IPS DF 6.9 (cell line): ENCODE results near the gene MREG.
"Not testable (repeated sequence)": the region's sequence is repeated elsewhere in the genome, so short reads cannot be mapped to it uniquely, and the experiment has no call there.

Experiments
- DNase-seq: peaks from one replicate; pipeline ENCODE4 v3.0.0-alpha.2; 2013; ENCODE audit warnings: low read depth, low spot score
- H3K27ac ChIP-seq: one replicate; pipeline ENCODE4 v1.5.1; 2013; ENCODE audit warnings: low read length, control low read depth
- H3K27me3 ChIP-seq: 2 replicates; pipeline ENCODE4 v1.6.1; 2013; ENCODE audit warnings: mild to moderate bottlenecking, low read length; ENCODE audit not compliant: control insufficient read depth, insufficient read depth
- H3K36me3 ChIP-seq: 2 replicates; pipeline ENCODE4 v1.6.1; 2013; ENCODE audit warnings: low read length; ENCODE audit not compliant: control insufficient read depth, insufficient read depth
- H3K4me1 ChIP-seq: 2 replicates; pipeline ENCODE4 v1.6.1; 2013; ENCODE audit warnings: low read length; ENCODE audit not compliant: control insufficient read depth, insufficient read depth
- H3K4me3 ChIP-seq: 2 replicates; pipeline ENCODE4 v1.5.1; 2013; ENCODE audit warnings: mild to moderate bottlenecking, low read length
- H3K9me3 ChIP-seq: 2 replicates; pipeline ENCODE4 v1.6.1; 2013; ENCODE audit warnings: low read length, inconsistent platforms; ENCODE audit not compliant: control insufficient read depth, insufficient read depth
- WGBS: extraction: QIAGEN DNeasy Blood & Tissue Kit; methylation state at CpG from one replicate; pipeline ENCODE4 v1.1.7; 2013; ENCODE audit warnings: mixed read lengths, missing lambda C conversion rate; ENCODE audit not compliant: insufficient read length, insufficient coverage; 5-methylcytosine and 5-hydroxymethylcytosine counted together

MREG gene

DNA sequence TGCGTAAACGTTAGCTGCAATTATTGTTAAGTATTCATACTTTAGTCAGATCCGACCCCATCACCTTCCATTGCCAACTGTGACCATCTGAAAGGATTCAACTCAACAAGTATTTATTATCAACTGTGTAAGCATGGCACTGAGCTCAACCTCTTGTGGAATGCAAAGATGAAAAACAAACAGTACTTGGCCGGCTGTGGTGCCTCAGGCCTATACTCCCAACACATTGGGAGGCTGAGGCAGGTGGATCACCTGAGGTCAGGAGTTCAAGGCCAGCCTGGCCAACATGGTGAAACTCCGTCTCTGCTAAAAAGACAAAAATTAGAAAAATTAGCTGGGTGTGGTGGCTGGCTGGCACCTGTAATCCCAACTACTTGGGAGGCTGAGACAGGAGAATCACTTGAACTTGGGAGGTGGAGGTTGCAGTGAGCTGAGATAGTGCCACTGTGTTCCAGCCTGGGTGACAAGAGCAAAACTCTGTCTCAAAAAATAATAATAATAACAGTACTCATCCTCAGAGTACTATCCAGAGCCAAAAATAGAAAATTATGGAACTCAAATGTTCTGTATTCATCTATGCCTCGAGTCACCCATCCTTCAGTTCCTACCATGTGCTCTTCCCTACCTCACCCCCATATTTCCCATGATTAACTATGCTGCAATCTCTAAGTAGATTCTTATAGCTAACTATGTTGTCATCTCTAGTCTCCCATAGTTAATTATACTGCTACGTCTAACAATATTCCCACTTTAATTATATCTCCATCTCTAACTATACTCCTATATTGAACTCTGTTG, 8.6 kb upstream of the MREG start:
- Histone ChIP-seq H3K9me3 (no peaks in the 10 kb centered on the region), H3K4me1 (no peaks in the 10 kb centered on the region), H3K27me3 (no peaks in the 10 kb centered on the region), H3K36me3 (no peaks in the 10 kb centered on the region), H3K4me3 (no peak overlapping the region), H3K27ac (no peak overlapping the region)
- WGBS: 100% methylated on average over 1 of the region's 7 CpGs
- DNase-seq: no peak

DNA sequence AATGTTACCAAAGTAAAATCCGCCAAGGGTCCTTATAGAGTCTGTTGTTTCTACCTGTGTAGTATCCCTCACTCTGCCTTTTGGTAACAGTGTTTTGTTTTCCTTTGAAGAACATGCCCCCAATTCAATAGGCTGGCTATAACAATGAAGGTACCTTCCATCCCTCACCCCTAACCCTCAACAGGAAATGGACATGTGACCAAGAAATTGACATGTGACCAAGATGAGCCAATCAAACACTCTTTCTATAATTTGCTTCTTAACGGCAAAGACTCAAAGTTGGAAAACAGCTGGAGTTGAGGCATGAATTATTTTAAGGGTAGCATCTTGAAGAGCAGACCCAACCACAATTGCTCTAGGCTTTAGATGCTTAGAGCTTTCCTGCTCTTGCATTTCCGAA, 5.4 kb upstream of the MREG start:
- DNase-seq: no peak
- no peak overlapping the region for H3K4me3 ChIP-seq
- no peak overlapping the region for H3K27ac ChIP-seq
- H3K36me3 ChIP-seq: no peaks in the 10 kb centered on the region
- no peaks in the 10 kb centered on the region for H3K4me1 ChIP-seq
- no CpG with 5 or more reads among the region's 3 CpGs for WGBS
- H3K27me3 ChIP-seq: no peaks in the 10 kb centered on the region
- no peaks in the 10 kb centered on the region for H3K9me3 ChIP-seq

DNA sequence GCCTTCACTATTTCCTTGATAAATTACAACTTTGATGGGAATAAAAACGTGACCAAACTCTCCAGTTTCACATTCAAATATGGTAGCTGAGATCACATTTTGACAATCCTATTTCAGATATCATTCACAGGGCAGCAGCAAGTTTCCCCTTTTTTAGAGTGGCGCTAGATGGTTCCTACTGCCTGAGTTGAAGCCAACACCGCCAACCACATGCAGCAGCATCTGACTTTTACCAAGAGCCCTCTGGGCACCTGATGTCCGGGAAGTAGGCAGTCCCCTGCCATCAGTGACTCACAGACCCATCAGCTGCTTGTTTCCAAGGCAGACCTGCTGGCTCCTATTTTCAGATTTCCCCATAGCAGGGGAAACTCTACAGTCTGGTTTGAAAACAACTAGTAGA, 4.0 kb upstream of the MREG start:
- H3K27me3 ChIP-seq: no peaks in the 10 kb centered on the region
- H3K4me1 ChIP-seq: no peaks in the 10 kb centered on the region
- no peak for DNase-seq
- whole genome bisulfite sequencing: no CpG with 5 or more reads among the region's 4 CpGs
- no peak overlapping the region for H3K4me3 ChIP-seq
- H3K9me3 ChIP-seq: no peaks in the 10 kb centered on the region
- no peak overlapping the region for H3K27ac ChIP-seq
- H3K36me3 ChIP-seq: no peaks in the 10 kb centered on the region

DNA sequence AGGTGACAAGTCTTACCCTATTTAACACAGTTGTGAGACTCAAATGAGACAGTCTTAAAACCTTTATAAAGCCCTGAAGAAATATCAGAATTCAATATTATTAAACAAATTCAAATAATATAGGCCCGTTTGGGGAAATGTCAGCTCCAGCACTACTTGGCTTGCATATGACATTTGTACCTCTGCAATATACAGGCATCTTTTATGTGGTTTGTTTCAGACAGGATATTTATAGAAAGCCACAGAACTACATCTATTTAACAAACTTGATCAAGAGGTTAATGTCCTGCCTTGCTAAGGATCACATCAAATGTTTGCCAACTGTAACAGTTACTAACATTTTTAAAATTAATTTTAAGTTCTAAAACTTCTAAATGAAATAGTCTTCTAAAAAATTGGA, 3.2 kb upstream of the MREG start:
- H3K36me3 ChIP-seq: no peaks in the 10 kb centered on the region
- no peaks in the 10 kb centered on the region for H3K27me3 ChIP-seq
- no peaks in the 10 kb centered on the region for H3K4me1 ChIP-seq
- no peak overlapping the region for H3K4me3 ChIP-seq
- no CpG with 5 or more reads among the region's 1 CpG for WGBS
- H3K9me3 ChIP-seq: no peaks in the 10 kb centered on the region
- DNase-seq: no peak
- no peak overlapping the region for H3K27ac ChIP-seq

DNA sequence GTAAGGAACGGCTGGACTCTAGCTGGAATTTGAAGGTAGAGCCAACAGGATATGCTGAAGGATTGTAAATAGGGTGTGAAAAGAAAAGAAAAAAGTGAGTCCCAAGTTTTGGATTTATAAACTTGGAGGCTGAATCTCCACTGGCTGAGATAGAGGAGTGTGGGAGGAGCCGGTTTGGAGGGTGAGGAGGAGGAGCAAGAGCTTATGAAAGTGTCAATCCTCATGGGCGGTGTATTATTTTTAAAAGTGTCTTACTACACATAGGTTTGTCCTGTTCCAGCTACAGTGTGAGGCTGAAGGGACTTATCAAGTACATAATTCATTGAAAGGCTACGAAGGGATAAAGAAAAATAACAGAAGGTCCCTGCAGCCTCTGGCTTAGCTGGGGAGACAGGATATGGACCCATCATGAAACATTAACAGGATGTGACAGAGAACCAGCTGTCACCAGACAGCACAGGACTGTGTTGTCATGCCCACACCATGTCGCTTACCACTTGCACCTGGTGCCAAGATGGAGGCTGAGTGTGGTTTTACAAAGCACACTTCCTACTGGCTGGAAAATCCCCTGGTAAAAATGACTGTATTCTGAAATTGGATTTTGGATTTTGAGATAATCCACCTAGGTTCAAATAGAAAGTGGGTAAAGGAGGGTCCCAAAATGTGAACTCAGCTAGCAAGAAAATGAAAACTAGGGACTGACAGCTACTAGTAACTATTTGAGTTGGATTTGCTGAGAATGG, 2.5 kb upstream of the MREG start:
- Histone ChIP-seq H3K4me1 (no peaks in the 10 kb centered on the region), H3K27ac (no peak overlapping the region), H3K9me3 (no peaks in the 10 kb centered on the region), H3K36me3 (no peaks in the 10 kb centered on the region), H3K27me3 (no peaks in the 10 kb centered on the region), H3K4me3 (no peak overlapping the region)
- DNase-seq: no peak
- WGBS: no CpG with 5 or more reads among the region's 5 CpGs

DNA sequence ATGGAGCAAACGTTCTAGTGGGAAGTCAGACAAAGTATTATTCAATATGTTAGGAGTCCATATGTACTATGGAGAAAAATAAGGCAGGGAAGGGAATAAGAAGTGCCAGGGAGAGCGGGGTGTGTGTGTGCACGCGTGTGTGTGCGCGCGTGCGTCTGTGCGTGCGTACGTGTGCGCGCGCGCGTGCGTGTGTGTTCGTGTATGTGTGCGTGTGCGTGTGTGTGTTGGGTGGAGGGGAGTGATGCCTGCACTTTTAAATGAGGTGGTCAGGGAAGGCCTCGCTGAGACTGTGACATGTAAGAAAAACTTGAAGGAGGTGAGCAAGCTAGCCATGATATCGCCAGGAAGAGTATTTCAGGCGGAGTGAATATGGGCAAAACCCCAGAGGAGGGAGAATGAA, 1.6 kb upstream of the MREG start:
- no peaks in the 10 kb centered on the region for H3K36me3 ChIP-seq
- H3K27me3 ChIP-seq: no peaks in the 10 kb centered on the region
- no peak overlapping the region for H3K27ac ChIP-seq
- DNase-seq: no peak
- H3K4me3 ChIP-seq: no peak overlapping the region
- 100% methylated on average over 16 of the region's 23 CpGs for WGBS
- H3K9me3 ChIP-seq: no peaks in the 10 kb centered on the region
- no peaks in the 10 kb centered on the region; the same call in 1 of the 2 replicates for H3K4me1 ChIP-seq

DNA sequence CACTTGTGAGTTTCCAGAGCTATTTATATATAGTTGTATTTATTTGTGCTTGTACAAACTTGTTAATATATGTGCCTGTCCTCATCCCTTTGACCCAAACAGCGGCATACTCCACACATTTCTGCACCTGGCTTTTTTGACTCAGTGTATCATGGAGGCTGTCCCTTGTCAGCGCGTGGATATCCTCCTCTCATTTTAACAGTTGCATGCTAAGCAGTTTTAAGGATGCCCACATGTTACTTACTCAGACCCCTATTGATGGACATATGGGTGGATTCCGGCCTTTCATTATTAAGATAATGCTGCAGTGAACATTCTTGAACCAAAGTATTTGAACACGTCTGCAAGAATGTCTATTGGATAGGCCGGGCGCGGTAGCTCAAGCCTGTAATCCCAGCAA, 655 bp upstream of the MREG start:
- Histone ChIP-seq H3K9me3 (no peaks in the 10 kb centered on the region), H3K27me3 (no peaks in the 10 kb centered on the region), H3K4me1 (no peaks in the 10 kb centered on the region; the same call in none of the 2 replicates), H3K4me3 (no peak overlapping the region), H3K27ac (no peak overlapping the region), H3K36me3 (no peaks in the 10 kb centered on the region)
- no peak for DNase-seq
- no CpG with 5 or more reads among the region's 8 CpGs for WGBS

DNA sequence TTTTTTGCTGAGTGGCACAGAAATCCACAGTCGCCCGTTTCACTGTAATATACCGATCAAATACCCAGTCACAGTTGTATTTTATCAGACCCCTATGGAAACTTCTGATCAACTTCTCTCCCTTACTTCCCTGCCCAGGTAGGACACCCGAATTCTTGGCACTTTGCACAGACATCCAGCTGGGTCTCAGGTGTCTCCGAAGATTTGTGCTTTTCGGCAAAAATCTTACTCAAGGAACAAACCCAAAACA, 596 bp downstream of the MREG start:
- no peaks in the 10 kb centered on the region for H3K9me3 ChIP-seq
- H3K36me3 ChIP-seq: no peaks in the 10 kb centered on the region
- WGBS: no CpG with 5 or more reads among the region's 6 CpGs
- DNase-seq: no peak
- no peak overlapping the region for H3K27ac ChIP-seq
- no peaks in the 10 kb centered on the region; the same call in none of the 2 replicates for H3K4me1 ChIP-seq
- H3K27me3 ChIP-seq: no peaks in the 10 kb centered on the region
- H3K4me3 ChIP-seq: peak overlapping the region; percentile 75; the same call in 1 of the 2 replicates

DNA sequence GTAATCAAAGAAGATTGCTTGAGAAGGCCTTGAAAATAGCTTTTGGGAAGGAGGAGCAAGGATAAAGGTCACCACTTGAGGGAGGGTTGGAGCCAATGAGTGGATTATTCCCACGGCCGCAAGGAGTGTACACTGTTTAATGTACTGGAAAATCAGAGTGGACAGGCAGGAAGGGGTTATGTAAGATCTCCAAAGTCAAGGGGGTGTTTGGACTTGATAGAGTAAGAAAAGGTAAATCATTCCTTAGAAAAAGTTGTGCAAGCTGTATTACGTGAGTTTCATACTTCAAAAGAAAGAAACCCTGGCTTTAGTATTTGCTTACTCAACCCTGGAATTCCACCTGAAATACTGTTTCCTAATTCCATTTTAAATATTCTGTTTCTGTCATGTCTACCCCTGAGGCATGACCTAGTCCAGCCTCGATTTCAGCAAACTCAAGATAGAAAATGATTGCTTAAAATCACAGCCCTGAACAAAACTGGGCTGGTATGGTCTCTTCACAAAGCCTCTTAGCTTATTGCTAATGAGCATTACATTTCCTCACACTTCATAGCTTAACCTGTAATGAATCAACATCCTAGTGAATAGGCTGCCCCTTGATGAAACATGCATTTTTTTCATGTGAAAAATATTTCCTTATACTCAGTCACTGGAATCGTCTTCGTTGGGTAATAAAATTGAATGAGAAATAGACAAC, 1.1 kb downstream of the MREG start:
- Histone ChIP-seq H3K4me3 (peak overlapping the region; percentile 75; the same call in 1 of the 2 replicates), H3K27me3 (no peaks in the 10 kb centered on the region), H3K4me1 (no peaks in the 10 kb centered on the region; the same call in none of the 2 replicates), H3K27ac (no peak overlapping the region), H3K9me3 (no peaks in the 10 kb centered on the region), H3K36me3 (no peaks in the 10 kb centered on the region)
- no peak for DNase-seq
- WGBS: no CpG with 5 or more reads among the region's 6 CpGs

DNA sequence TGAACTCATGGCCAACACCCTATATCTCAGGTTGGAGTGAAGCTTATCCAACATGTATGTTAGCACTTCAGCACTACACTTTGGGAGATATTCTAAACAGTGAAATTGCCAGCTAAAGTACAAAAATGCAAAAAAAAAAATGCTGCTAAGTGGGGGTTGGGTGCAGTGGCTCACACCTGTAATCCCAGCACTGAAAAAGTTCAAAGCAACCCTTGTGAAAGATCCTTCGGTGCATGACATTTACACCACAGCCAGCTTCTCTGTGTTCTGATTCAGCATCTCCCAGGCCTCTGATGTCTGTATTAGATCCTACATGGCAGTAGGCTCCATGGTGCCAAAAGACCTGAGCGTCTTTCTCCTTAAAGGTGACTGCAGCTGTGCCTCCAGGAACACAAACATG, 4.1 kb downstream of the MREG start:
- H3K36me3 ChIP-seq, H3K27me3 ChIP-seq, H3K4me3 ChIP-seq, H3K4me1 ChIP-seq, DNase-seq, H3K9me3 ChIP-seq, H3K27ac ChIP-seq: not testable (repeated sequence)
- WGBS: no CpG with 5 or more reads among the region's 2 CpGs
